ENCODE measurements around the gene SCG2. TPM values are rescaled to one million over a fixed set of nuclear protein-coding genes. Genes with fewer than 3 reads are reported as not detected.

The SCG2 gene
- total RNA-seq, 1 donor from 2014 or later, result 2.0 TPM

GRCh38 chr2:223607476-223607875, 5.3 kb upstream of the SCG2 start:
- Mint-ChIP-seq H3K9me3 (no peaks in the 10 kb centered on the region), H3K27ac (no peak overlapping the region), H3K4me1 (peaks cover 2% of the 10 kb centered on the region), H3K4me3 (no peak overlapping the region), H3K36me3 (no peaks in the 10 kb centered on the region), H3K27me3 (ENCODE audit: low read depth) (peaks cover 15% of the 10 kb centered on the region)
- TF ChIP-seq CTCF (IDR thresholded peaks at IDR 0.05; ENCODE audit: unreplicated experiment), result no peak
- no peak for DNase-seq (ENCODE audit: low spot score in 2 of 2, unreplicated experiment in 2 of 2)

- H3K27ac Mint-ChIP-seq, result no peak overlapping the region
- no peak for TF ChIP-seq CTCF (IDR thresholded peaks at IDR 0.05; ENCODE audit: unreplicated experiment)
- no peak for DNase-seq (ENCODE audit: low spot score in 2 of 2, unreplicated experiment in 2 of 2)
- no peak overlapping the region for H3K4me3 Mint-ChIP-seq
- H3K4me1 Mint-ChIP-seq, result peaks cover 2% of the 10 kb centered on the region
- H3K9me3 Mint-ChIP-seq, result no peaks in the 10 kb centered on the region
- H3K27me3 Mint-ChIP-seq (ENCODE audit: low read depth), result peaks cover 15% of the 10 kb centered on the region
- no peaks in the 10 kb centered on the region for H3K36me3 Mint-ChIP-seq
Measured at GRCh38 chr2:223606946-223607345, 4.8 kb upstream of the SCG2 start.

- no peak overlapping the region for H3K27ac Mint-ChIP-seq
- no peak for TF ChIP-seq CTCF (IDR thresholded peaks at IDR 0.05; ENCODE audit: unreplicated experiment)
- no peaks in the 10 kb centered on the region for H3K36me3 Mint-ChIP-seq
- H3K27me3 Mint-ChIP-seq (ENCODE audit: low read depth), result peaks cover 21% of the 10 kb centered on the region
- no peaks in the 10 kb centered on the region for H3K9me3 Mint-ChIP-seq
- peaks cover 2% of the 10 kb centered on the region for H3K4me1 Mint-ChIP-seq
- no peak for DNase-seq (ENCODE audit: low spot score in 2 of 2, unreplicated experiment in 2 of 2)
- H3K4me3 Mint-ChIP-seq, result no peak overlapping the region
Measured at GRCh38 chr2:223604231-223604630, 2.1 kb upstream of the SCG2 start.

DNA sequence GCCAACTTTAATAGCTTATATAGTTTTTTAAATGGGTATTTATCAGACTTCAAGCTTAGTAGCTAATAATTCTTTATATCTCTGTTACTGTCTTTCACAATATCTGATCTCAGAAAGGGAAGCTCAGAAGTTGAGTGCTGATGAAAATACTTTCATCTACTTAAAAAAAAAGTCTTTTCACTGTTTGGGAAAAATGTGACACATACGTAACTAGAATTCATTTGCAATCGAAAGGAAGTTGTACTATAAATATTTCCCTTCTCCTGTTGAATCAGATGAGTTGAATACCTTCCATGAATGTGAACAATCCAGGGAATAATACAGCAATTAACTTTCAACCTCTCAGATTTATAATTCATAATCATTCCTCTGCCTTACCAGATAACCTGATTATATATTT, 811 bp upstream of the SCG2 start:
- Mint-ChIP-seq H3K36me3 (no peaks in the 10 kb centered on the region), H3K4me1 (peaks cover 2% of the 10 kb centered on the region), H3K9me3 (no peaks in the 10 kb centered on the region), H3K27me3 (ENCODE audit: low read depth) (peaks cover 26% of the 10 kb centered on the region), H3K27ac (no peak overlapping the region), H3K4me3 (no peak overlapping the region)
- no peak for DNase-seq (ENCODE audit: low spot score in 2 of 2, unreplicated experiment in 2 of 2)
- TF ChIP-seq CTCF (IDR thresholded peaks at IDR 0.05; ENCODE audit: unreplicated experiment), result no peak

- no peaks in the 10 kb centered on the region for H3K9me3 Mint-ChIP-seq
- no peak overlapping the region for H3K4me3 Mint-ChIP-seq
- TF ChIP-seq CTCF (IDR thresholded peaks at IDR 0.05; ENCODE audit: unreplicated experiment), result no peak
- H3K27me3 Mint-ChIP-seq (ENCODE audit: low read depth), result peaks cover 27% of the 10 kb centered on the region
- DNase-seq (ENCODE audit: low spot score in 2 of 2, unreplicated experiment in 2 of 2), result no peak
- H3K27ac Mint-ChIP-seq, result no peak overlapping the region
- peaks cover 2% of the 10 kb centered on the region for H3K4me1 Mint-ChIP-seq
- H3K36me3 Mint-ChIP-seq, result no peaks in the 10 kb centered on the region
Measured at GRCh38 chr2:223601018-223601417, 1.1 kb downstream of the SCG2 start.

All from mesothelial cell of epicardium (in vitro differentiated cells).